PC-9 (cell line): ENCODE data around the gene ANKDD1A.

Source experiments
- CTCF ChIP-seq: fragments of 200-600 bp; sonication (generic); conservative IDR thresholded peaks from 2 replicates; pipeline ENCODE4 v1.6.1; 2017; ENCODE audit warnings: mixed run types, antibody characterized with exemption, mild to moderate bottlenecking, moderate library complexity
- EZH2 ChIP-seq: fragments of 200-600 bp; sonication (generic); IDR thresholded peaks from 2 replicates; pipeline ENCODE4 v1.8.0; 2017; ENCODE audit warnings: antibody characterized with exemption, low read depth

- TF ChIP-seq CTCF (no peak), EZH2 (no peak)
These were observed 45.6 kb upstream of the ANKDD1A start for GRCh38 chr15:64865998-64866520.
